NB4 (cell line): ENCODE measurements around the gene NUDCD2.

Source experiments
- POLR2A ChIP-seq: IDR thresholded peaks from 2 replicates; pipeline ENCODE4 v1.6.1; 2011; ENCODE audit warnings: mild to moderate bottlenecking; ENCODE audit not compliant: insufficient read length; ENCODE audit errors: extremely low read depth
- TF ChIP-seq, protein P1 (sequence below): IDR thresholded peaks from one replicate; pipeline ENCODE4 v1.5.1; 2012; ENCODE audit warnings: low read depth, low read length

DNA sequence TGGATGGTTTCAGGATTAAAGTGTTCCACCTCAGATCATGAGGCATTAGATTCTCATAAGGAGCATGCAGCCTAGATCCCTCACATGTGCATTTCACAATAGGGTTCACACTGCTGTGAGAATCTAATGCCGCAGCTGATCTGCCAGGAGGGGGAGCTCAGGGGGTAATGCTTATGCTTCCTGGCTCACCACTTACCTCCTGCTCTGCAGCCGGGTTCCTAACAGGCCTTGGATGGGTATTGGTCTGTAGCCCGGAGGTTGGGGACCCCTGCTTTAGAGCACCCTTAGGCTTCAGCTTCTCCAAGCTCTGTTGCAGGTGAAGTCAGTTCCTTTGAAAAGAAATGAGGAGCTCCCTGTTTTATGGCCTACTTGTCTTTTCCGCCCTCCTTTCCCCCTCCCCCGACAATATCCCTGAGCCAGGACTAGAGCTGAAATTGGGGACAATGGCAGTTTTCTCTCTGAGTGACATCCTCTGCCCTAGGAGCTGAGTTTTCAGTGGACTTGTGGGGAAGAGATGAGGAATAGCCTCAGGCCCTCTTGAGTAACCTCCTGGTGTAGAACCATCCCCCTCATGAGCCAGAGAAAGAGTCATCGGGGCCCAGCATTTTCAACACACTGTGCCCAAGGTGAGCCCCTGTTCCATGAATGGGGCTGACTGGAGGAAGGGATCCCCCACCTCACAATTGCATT, 29.3 kb upstream of the NUDCD2 start:
- TF ChIP-seq POLR2A: no peak
- TF ChIP-seq, protein P1, sequence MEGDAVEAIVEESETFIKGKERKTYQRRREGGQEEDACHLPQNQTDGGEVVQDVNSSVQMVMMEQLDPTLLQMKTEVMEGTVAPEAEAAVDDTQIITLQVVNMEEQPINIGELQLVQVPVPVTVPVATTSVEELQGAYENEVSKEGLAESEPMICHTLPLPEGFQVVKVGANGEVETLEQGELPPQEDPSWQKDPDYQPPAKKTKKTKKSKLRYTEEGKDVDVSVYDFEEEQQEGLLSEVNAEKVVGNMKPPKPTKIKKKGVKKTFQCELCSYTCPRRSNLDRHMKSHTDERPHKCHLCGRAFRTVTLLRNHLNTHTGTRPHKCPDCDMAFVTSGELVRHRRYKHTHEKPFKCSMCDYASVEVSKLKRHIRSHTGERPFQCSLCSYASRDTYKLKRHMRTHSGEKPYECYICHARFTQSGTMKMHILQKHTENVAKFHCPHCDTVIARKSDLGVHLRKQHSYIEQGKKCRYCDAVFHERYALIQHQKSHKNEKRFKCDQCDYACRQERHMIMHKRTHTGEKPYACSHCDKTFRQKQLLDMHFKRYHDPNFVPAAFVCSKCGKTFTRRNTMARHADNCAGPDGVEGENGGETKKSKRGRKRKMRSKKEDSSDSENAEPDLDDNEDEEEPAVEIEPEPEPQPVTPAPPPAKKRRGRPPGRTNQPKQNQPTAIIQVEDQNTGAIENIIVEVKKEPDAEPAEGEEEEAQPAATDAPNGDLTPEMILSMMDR: peak; percentile 25
